GM13977 (cell line): ENCODE data around the gene SLC44A3.

Experiments used
- DNase-seq: peaks from one replicate; pipeline ENCODE4 v3.0.0; 2012; ENCODE audit warnings: low spot score
- CTCF ChIP-seq: IDR thresholded peaks from 2 replicates; pipeline ENCODE4 v1.5.1; 2012; ENCODE audit warnings: mild to moderate bottlenecking, control low read depth; ENCODE audit not compliant: insufficient read depth; ENCODE audit errors: extremely low read depth, missing control alignments
- in situ Hi-C: fragments of 300-500 bp; cut with MboI; formaldehyde crosslinking; loops from one replicate; pipeline ENCODE4 v1.12.0; 2022; ENCODE audit warnings: low sequenced_read_pairs, low pct_unique_long_range_greater_than_20kb, mixed read lengths, inconsistent platforms; ENCODE audit not compliant: unreplicated experiment

The SLC44A3 gene

GRCh38 chr1:94819945-94820746 lies at the start of gene SLC44A3:
Gene SLC44A3 (plus strand): TSS chr1:94820357. CDS start chr1:94820452, 95 bp downstream.
- peak; percentile 31 for DNase-seq
- no peak for TF ChIP-seq CTCF
- in situ Hi-C loops: loop anchor here (25.0 kb wide), 2 partner anchors 483 to 758 kb away; no protein-coding TSS in a partner anchor

- no peak for DNase-seq
- in situ Hi-C loops: no loop called here
- no peak for TF ChIP-seq CTCF
These were observed 47.9 kb upstream of the SLC44A3 start for GRCh38 chr1:94772230-94772641.

GRCh38 chr1:94772845-94773244 lies 47.3 kb upstream of the SLC44A3 start:
- no peak for TF ChIP-seq CTCF
- in situ Hi-C loops: no loop called here

GRCh38 chr1:94773296-94773809 lies 46.8 kb upstream of the SLC44A3 start:
- in situ Hi-C loops: no loop called here
- no peak for TF ChIP-seq CTCF
- DNase-seq: no peak

More at GRCh38 chr1:94772845-94773244, 47.3 kb upstream of the SLC44A3 start:
- DNase-seq: no peak

GRCh38 chr1:94773931-94774422 lies 46.2 kb upstream of the SLC44A3 start:
- no peak for DNase-seq
- no peak for TF ChIP-seq CTCF
- in situ Hi-C loops: no loop called here

- in situ Hi-C loops: no loop called here
- DNase-seq: no peak
- TF ChIP-seq CTCF: no peak
These were observed 43.7 kb upstream of the SLC44A3 start for GRCh38 chr1:94776474-94776873.
